Esophagus muscularis mucosa (tissue), 3 donors: ENCODE results near the gene OR5T2.

Experiments used
- POLR2A ChIP-seq: fragments of 450-650 bp; IDR thresholded peaks from one replicate; pipeline ENCODE4 v1.6.1; 2017; ENCODE audit warnings: antibody characterized with exemption, moderate library complexity, mild to moderate bottlenecking, low read depth
- POLR2AphosphoS5 ChIP-seq, 2 donors: sonication (generic); formaldehyde crosslinking; IDR thresholded peaks; one replicate each; pipeline ENCODE4 v1.6.1; 2017; ENCODE audit warnings: antibody characterized with exemption in 2 of 2
- TF ChIP-seq, protein P1 (sequence below), 3 experiments: fragments of 200-600 bp in 2 of 3; fragments of 450-650 bp in 1 of 3; sonication (generic) in 2 of 3; IDR thresholded peaks; one replicate each; pipeline ENCODE4 v1.5.1; 2017 to 2019; ENCODE audit warnings: antibody characterized with exemption in 3 of 3, mild to moderate bottlenecking in 2 of 3, moderate library complexity in 1 of 3

DNA sequence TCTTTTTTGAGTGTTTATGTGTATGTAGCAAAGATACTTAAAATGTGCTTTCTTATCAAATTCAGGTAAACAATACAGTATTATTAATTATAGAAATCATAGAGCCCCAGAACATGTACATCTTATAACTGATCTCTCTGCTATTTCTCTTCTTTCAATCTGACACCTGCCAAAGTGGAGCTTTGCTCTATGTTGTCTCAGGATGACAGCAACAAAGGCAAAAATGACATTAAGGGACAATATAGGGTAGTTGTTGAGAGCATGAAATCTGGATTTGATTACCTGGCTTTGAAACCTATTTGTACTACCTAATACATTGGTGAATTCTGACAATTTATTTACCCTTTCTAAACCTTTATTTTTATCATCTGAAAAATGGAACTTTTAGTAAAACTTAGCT is 50.6 kb downstream of the OR5T2 start:
- TF ChIP-seq, protein P1, sequence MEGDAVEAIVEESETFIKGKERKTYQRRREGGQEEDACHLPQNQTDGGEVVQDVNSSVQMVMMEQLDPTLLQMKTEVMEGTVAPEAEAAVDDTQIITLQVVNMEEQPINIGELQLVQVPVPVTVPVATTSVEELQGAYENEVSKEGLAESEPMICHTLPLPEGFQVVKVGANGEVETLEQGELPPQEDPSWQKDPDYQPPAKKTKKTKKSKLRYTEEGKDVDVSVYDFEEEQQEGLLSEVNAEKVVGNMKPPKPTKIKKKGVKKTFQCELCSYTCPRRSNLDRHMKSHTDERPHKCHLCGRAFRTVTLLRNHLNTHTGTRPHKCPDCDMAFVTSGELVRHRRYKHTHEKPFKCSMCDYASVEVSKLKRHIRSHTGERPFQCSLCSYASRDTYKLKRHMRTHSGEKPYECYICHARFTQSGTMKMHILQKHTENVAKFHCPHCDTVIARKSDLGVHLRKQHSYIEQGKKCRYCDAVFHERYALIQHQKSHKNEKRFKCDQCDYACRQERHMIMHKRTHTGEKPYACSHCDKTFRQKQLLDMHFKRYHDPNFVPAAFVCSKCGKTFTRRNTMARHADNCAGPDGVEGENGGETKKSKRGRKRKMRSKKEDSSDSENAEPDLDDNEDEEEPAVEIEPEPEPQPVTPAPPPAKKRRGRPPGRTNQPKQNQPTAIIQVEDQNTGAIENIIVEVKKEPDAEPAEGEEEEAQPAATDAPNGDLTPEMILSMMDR (IDR thresholded peaks at IDR 0.05) = no peak
- TF ChIP-seq POLR2AphosphoS5 (IDR thresholded peaks at IDR 0.05) = no peak
- TF ChIP-seq POLR2A = no peak
